ENCODE data around the gene MEGF11.
A peak's percentile ranks its signal among the peaks of the same experiment; 100 is the strongest.

Gene MEGF11

GRCh38 chr15:65925338-65925737 is 328.2 kb downstream of the MEGF11 start:
- H3K4me1 Mint-ChIP-seq: no peaks in the 10 kb centered on the region
- H3K27me3 Mint-ChIP-seq: peaks cover 3% of the 10 kb centered on the region
- H3K27ac Mint-ChIP-seq: no peak overlapping the region
- no peaks in the 10 kb centered on the region for H3K36me3 Mint-ChIP-seq
- no peaks in the 10 kb centered on the region for H3K9me3 Mint-ChIP-seq
- no peak for DNase-seq
- CTCF ChIA-PET: interaction anchor here (0.6 kb wide), 1 partner anchor 1703 kb away, joined by 3 read pairs; no protein-coding TSS in a partner anchor
- no peak overlapping the region for H3K4me3 Mint-ChIP-seq

GRCh38 chr15:65924004-65924403 is 329.5 kb downstream of the MEGF11 start:
- CTCF ChIA-PET: no interaction called here
- Mint-ChIP-seq H3K36me3 (no peaks in the 10 kb centered on the region), H3K9me3 (no peaks in the 10 kb centered on the region), H3K4me3 (no peak overlapping the region), H3K27ac (no peak overlapping the region), H3K27me3 (peaks cover 3% of the 10 kb centered on the region), H3K4me1 (no peaks in the 10 kb centered on the region)
- no peak for DNase-seq

GRCh38 chr15:65923264-65923663 is 330.3 kb downstream of the MEGF11 start:
- no peak for DNase-seq
- CTCF ChIA-PET: no interaction called here
- Mint-ChIP-seq H3K9me3 (no peaks in the 10 kb centered on the region), H3K4me3 (no peak overlapping the region), H3K27ac (no peak overlapping the region), H3K27me3 (peaks cover 3% of the 10 kb centered on the region), H3K4me1 (no peaks in the 10 kb centered on the region), H3K36me3 (no peaks in the 10 kb centered on the region)

- Mint-ChIP-seq H3K4me1 (no peaks in the 10 kb centered on the region), H3K27ac (peak overlapping the region; percentile 7), H3K9me3 (no peaks in the 10 kb centered on the region), H3K36me3 (no peaks in the 10 kb centered on the region), H3K4me3 (no peak overlapping the region), H3K27me3 (peaks cover 3% of the 10 kb centered on the region)
- CTCF ChIA-PET: no interaction called here
- no peak for DNase-seq
These were observed 330.9 kb downstream of the MEGF11 start for GRCh38 chr15:65922621-65923020.

GRCh38 chr15:65921780-65922179 is 331.8 kb downstream of the MEGF11 start:
- DNase-seq: no peak
- CTCF ChIA-PET: interaction anchor here (0.8 to 1.8 kb wide), 3 partner anchors 7 to 12 kb away, joined by 3 to 4 read pairs (median 3); no protein-coding TSS in a partner anchor
- H3K27me3 Mint-ChIP-seq: peaks cover 3% of the 10 kb centered on the region
- H3K27ac Mint-ChIP-seq: no peak overlapping the region
- peaks cover 8% of the 10 kb centered on the region for H3K4me1 Mint-ChIP-seq
- H3K4me3 Mint-ChIP-seq: no peak overlapping the region
- H3K9me3 Mint-ChIP-seq: no peaks in the 10 kb centered on the region
- H3K36me3 Mint-ChIP-seq: no peaks in the 10 kb centered on the region

GRCh38 chr15:65920825-65921309 is 332.7 kb downstream of the MEGF11 start:
- H3K27me3 Mint-ChIP-seq: peaks cover 3% of the 10 kb centered on the region
- H3K4me3 Mint-ChIP-seq: no peak overlapping the region
- no peaks in the 10 kb centered on the region for H3K9me3 Mint-ChIP-seq
- H3K4me1 Mint-ChIP-seq: peaks cover 9% of the 10 kb centered on the region
- no peak for DNase-seq
- no peaks in the 10 kb centered on the region for H3K36me3 Mint-ChIP-seq
- no peak overlapping the region for H3K27ac Mint-ChIP-seq
- CTCF ChIA-PET: interaction anchor here (1.2 to 1.8 kb wide), 2 partner anchors 8 to 11 kb away, joined by 3 to 4 read pairs; no protein-coding TSS in a partner anchor

GRCh38 chr15:65920121-65920520 is 333.4 kb downstream of the MEGF11 start:
- peaks cover 9% of the 10 kb centered on the region for H3K4me1 Mint-ChIP-seq
- CTCF ChIA-PET: no interaction called here
- no peak overlapping the region for H3K4me3 Mint-ChIP-seq
- no peaks in the 10 kb centered on the region for H3K9me3 Mint-ChIP-seq
- no peaks in the 10 kb centered on the region for H3K36me3 Mint-ChIP-seq
- no peak overlapping the region for H3K27ac Mint-ChIP-seq
- H3K27me3 Mint-ChIP-seq: peaks cover 3% of the 10 kb centered on the region
- no peak for DNase-seq

- no peak for DNase-seq
- Mint-ChIP-seq H3K27me3 (peaks cover 3% of the 10 kb centered on the region), H3K4me1 (peaks cover 9% of the 10 kb centered on the region), H3K4me3 (no peak overlapping the region), H3K9me3 (no peaks in the 10 kb centered on the region), H3K36me3 (no peaks in the 10 kb centered on the region), H3K27ac (no peak overlapping the region)
- CTCF ChIA-PET: no interaction called here
These were observed 334.2 kb downstream of the MEGF11 start for GRCh38 chr15:65919353-65919752.

- no peak for DNase-seq
- H3K4me1 Mint-ChIP-seq: peaks cover 9% of the 10 kb centered on the region
- H3K36me3 Mint-ChIP-seq: no peaks in the 10 kb centered on the region
- CTCF ChIA-PET: interaction anchor here (1.2 kb wide), 1 partner anchor 13 kb away, joined by 3 read pairs; no protein-coding TSS in a partner anchor
- peaks cover 3% of the 10 kb centered on the region for H3K27me3 Mint-ChIP-seq
- no peak overlapping the region for H3K27ac Mint-ChIP-seq
- H3K9me3 Mint-ChIP-seq: no peaks in the 10 kb centered on the region
- no peak overlapping the region for H3K4me3 Mint-ChIP-seq
These were observed 334.6 kb downstream of the MEGF11 start for GRCh38 chr15:65918945-65919344.

GRCh38 chr15:65918357-65918920 is 335.1 kb downstream of the MEGF11 start:
- CTCF ChIA-PET: interaction anchor here (0.7 to 1.2 kb wide), 2 partner anchors 13 to 55 kb away, joined by 3 read pairs; no protein-coding TSS in a partner anchor

GRCh38 chr15:65917936-65918335 is 335.6 kb downstream of the MEGF11 start:
- CTCF ChIA-PET: interaction anchor here (0.7 to 1.2 kb wide), 3 partner anchors 14 to 55 kb away, joined by 3 read pairs; no protein-coding TSS in a partner anchor

More at GRCh38 chr15:65918357-65918920, 335.1 kb downstream of the MEGF11 start:
- peaks cover 3% of the 10 kb centered on the region for H3K27me3 Mint-ChIP-seq
- DNase-seq: no peak
- no peaks in the 10 kb centered on the region for H3K9me3 Mint-ChIP-seq
- no peak overlapping the region for H3K27ac Mint-ChIP-seq
- no peak overlapping the region for H3K4me3 Mint-ChIP-seq
- no peaks in the 10 kb centered on the region for H3K36me3 Mint-ChIP-seq
- peaks cover 9% of the 10 kb centered on the region for H3K4me1 Mint-ChIP-seq

GRCh38 chr15:65917407-65917756 is 336.2 kb downstream of the MEGF11 start:
- CTCF ChIA-PET: interaction anchor here (1.1 to 1.4 kb wide), 2 partner anchors 10 to 40 kb away, joined by 3 to 4 read pairs; no protein-coding TSS in a partner anchor
- no peaks in the 10 kb centered on the region for H3K36me3 Mint-ChIP-seq

More at GRCh38 chr15:65917936-65918335, 335.6 kb downstream of the MEGF11 start:
- Mint-ChIP-seq H3K36me3 (no peaks in the 10 kb centered on the region), H3K27ac (no peak overlapping the region), H3K9me3 (no peaks in the 10 kb centered on the region), H3K4me3 (no peak overlapping the region), H3K27me3 (peaks cover 3% of the 10 kb centered on the region), H3K4me1 (peaks cover 9% of the 10 kb centered on the region)
- no peak for DNase-seq

GRCh38 chr15:65916664-65917406 is 336.7 kb downstream of the MEGF11 start:
- Mint-ChIP-seq H3K9me3 (no peaks in the 10 kb centered on the region), H3K4me1 (peaks cover 9% of the 10 kb centered on the region), H3K4me3 (no peak overlapping the region), H3K36me3 (no peaks in the 10 kb centered on the region), H3K27ac (no peak overlapping the region), H3K27me3 (no peaks in the 10 kb centered on the region)
- CTCF ChIA-PET: interaction anchor here (1.1 to 1.4 kb wide), 2 partner anchors 9 to 39 kb away, joined by 3 to 4 read pairs; no protein-coding TSS in a partner anchor
- no peak for DNase-seq

More at GRCh38 chr15:65917407-65917756, 336.2 kb downstream of the MEGF11 start:
- Mint-ChIP-seq H3K4me1 (peaks cover 9% of the 10 kb centered on the region), H3K9me3 (no peaks in the 10 kb centered on the region), H3K4me3 (no peak overlapping the region), H3K27me3 (peaks cover under 1% of the 10 kb centered on the region), H3K27ac (no peak overlapping the region)
- DNase-seq: no peak

GRCh38 chr15:65916041-65916663 is 337.4 kb downstream of the MEGF11 start:
- DNase-seq: no peak
- Mint-ChIP-seq H3K27me3 (no peaks in the 10 kb centered on the region), H3K27ac (no peak overlapping the region), H3K36me3 (no peaks in the 10 kb centered on the region), H3K4me3 (no peak overlapping the region), H3K9me3 (no peaks in the 10 kb centered on the region), H3K4me1 (peaks cover 9% of the 10 kb centered on the region)
- CTCF ChIA-PET: interaction anchor here (1.4 kb wide), 1 partner anchor 9 kb away, joined by 4 read pairs; no protein-coding TSS in a partner anchor
